HepG2 (cell line): ENCODE data around the gene PEX14.

Experiments used
- ARNT ChIP-seq: fragments of 450-650 bp; IDR thresholded peaks from 2 replicates; pipeline ENCODE4 v1.6.1; 2017
- CHCHD3 ChIP-seq: sonication (generic); formaldehyde crosslinking; IDR thresholded peaks from 2 replicates; pipeline ENCODE4 v1.8.0; 2022; ENCODE audit warnings: mild to moderate bottlenecking, missing genetic modification reagents, moderate library complexity
- CTCF ChIP-seq: sonication (generic); formaldehyde crosslinking; IDR thresholded peaks from 2 replicates; pipeline ENCODE4 v1.5.0; 2020; ENCODE audit warnings: mild to moderate bottlenecking, missing genetic modification reagents, moderate library complexity
- PCBP1 ChIP-seq: fragments of 200-400 bp; formaldehyde crosslinking; IDR thresholded peaks from 2 replicates; pipeline ENCODE4 v1.6.1; 2017; ENCODE audit warnings: mild to moderate bottlenecking, low read depth, low read length, borderline replicate concordance
- RORA ChIP-seq: sonication (generic); formaldehyde crosslinking; IDR thresholded peaks from 2 replicates; pipeline ENCODE4 v1.5.0; 2020; ENCODE audit warnings: mild to moderate bottlenecking, missing genetic modification reagents, moderate library complexity
- TOPORS ChIP-seq: sonication (generic); formaldehyde crosslinking; IDR thresholded peaks from 2 replicates; pipeline ENCODE4 v1.8.0; 2023; ENCODE audit warnings: mild to moderate bottlenecking, missing genetic modification reagents
- ZBTB37 ChIP-seq: sonication (generic); formaldehyde crosslinking; IDR thresholded peaks from 2 replicates; pipeline ENCODE4 v1.4.0; 2020; ENCODE audit warnings: mild to moderate bottlenecking, missing genetic modification reagents
- ZKSCAN8 ChIP-seq: IDR thresholded peaks from 2 replicates; pipeline ENCODE4 v1.6.1; 2016; ENCODE audit warnings: borderline replicate concordance, missing genetic modification reagents, missing compliant biosample characterization
- ZNF260 ChIP-seq: sonication (generic); formaldehyde crosslinking; IDR thresholded peaks from 2 replicates; pipeline ENCODE4 v1.4.0; 2020; ENCODE audit warnings: missing genetic modification reagents, low read depth, mild to moderate bottlenecking, borderline replicate concordance
- TF ChIP-seq, protein P1 (sequence below): sonication (generic); formaldehyde crosslinking; IDR thresholded peaks from 2 replicates; pipeline ENCODE4 v1.4.0; 2020; ENCODE audit warnings: missing genetic modification reagents

GRCh38 chr1:10604966-10605365 is 130.2 kb downstream of the PEX14 start:
- TF ChIP-seq ARNT (no peak), TOPORS (CRISPR knock-in tag) (no peak), ZKSCAN8 (CRISPR knock-in tag) (no peak), PCBP1 (no peak), RORA (CRISPR knock-in tag) (no peak), ZBTB37 (CRISPR knock-in tag) (no peak), ZNF260 (CRISPR knock-in tag) (no peak), CHCHD3 (CRISPR knock-in tag) (no peak), CTCF (no peak)
- TF ChIP-seq, protein P1, sequence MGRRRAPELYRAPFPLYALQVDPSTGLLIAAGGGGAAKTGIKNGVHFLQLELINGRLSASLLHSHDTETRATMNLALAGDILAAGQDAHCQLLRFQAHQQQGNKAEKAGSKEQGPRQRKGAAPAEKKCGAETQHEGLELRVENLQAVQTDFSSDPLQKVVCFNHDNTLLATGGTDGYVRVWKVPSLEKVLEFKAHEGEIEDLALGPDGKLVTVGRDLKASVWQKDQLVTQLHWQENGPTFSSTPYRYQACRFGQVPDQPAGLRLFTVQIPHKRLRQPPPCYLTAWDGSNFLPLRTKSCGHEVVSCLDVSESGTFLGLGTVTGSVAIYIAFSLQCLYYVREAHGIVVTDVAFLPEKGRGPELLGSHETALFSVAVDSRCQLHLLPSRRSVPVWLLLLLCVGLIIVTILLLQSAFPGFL: no peak
